HG03354 (cell line): Measurements from ENCODE around the gene ZC3H18.

ENCODE experiments used
- ATAC-seq: cut with Tn5 transposase; IDR thresholded peaks from one replicate; pipeline ENCODE4 v1.9.1; 2021; ENCODE audit warnings: mild to moderate bottlenecking; ENCODE audit not compliant: unreplicated experiment, poor library complexity, severe bottlenecking

Gene ZC3H18

GRCh38 chr16:88548131-88548874 is 21.9 kb upstream of the ZC3H18 start:
- ATAC-seq, result no peak

- no peak for ATAC-seq
These were observed 21.2 kb upstream of the ZC3H18 start for GRCh38 chr16:88548985-88549384.

- ATAC-seq, result no peak
These were observed 20.4 kb upstream of the ZC3H18 start for GRCh38 chr16:88549671-88550245.

GRCh38 chr16:88550246-88550661 is 19.9 kb upstream of the ZC3H18 start:
- ATAC-seq, result no peak

- no peak for ATAC-seq
These were observed 18.0 kb upstream of the ZC3H18 start for GRCh38 chr16:88552166-88552565.

- ATAC-seq, result no peak
These were observed 17.4 kb upstream of the ZC3H18 start for GRCh38 chr16:88552815-88553214.

GRCh38 chr16:88553739-88554138 is 16.5 kb upstream of the ZC3H18 start:
- ATAC-seq, result no peak

- ATAC-seq, result no peak
These were observed 15.4 kb upstream of the ZC3H18 start for GRCh38 chr16:88554711-88555264.

- no peak for ATAC-seq
These were observed 13.8 kb upstream of the ZC3H18 start for GRCh38 chr16:88556294-88556988.

GRCh38 chr16:88558457-88559442 is 11.5 kb upstream of the ZC3H18 start:
- no peak for ATAC-seq

GRCh38 chr16:88560714-88561484 is 9.3 kb upstream of the ZC3H18 start:
- no peak for ATAC-seq

- no peak for ATAC-seq
These were observed 8.5 kb upstream of the ZC3H18 start for GRCh38 chr16:88561485-88562359.

- no peak for ATAC-seq
These were observed 4.0 kb upstream of the ZC3H18 start for GRCh38 chr16:88566158-88566557.

GRCh38 chr16:88568710-88569613 is 1.2 kb upstream of the ZC3H18 start:
- no peak for ATAC-seq

GRCh38 chr16:88569614-88569984 is 604 bp upstream of the ZC3H18 start:
- ATAC-seq, result peak; percentile 33

GRCh38 chr16:88570691-88571092 is 489 bp downstream of the ZC3H18 start:
- peak; percentile 29 for ATAC-seq

GRCh38 chr16:88575251-88575650 is 5.0 kb downstream of the ZC3H18 start:
- ATAC-seq, result no peak
